Karpas-422 (cell line): ENCODE results near the gene USP7. TPM values are rescaled to one million over a fixed set of nuclear protein-coding genes. Genes with fewer than 3 reads are reported as not detected.

ENCODE experiments used
- DNase-seq: peaks from one replicate; pipeline ENCODE4 v3.0.0-alpha.2; 2015
- H2AFZ ChIP-seq: fragments of 200-600 bp; sonication (generic); 2 replicates; pipeline ENCODE4 v1.6.1; 2014; ENCODE audit warnings: antibody characterized with exemption, low read length, mixed read lengths
- H3K27ac ChIP-seq: fragments of 200-600 bp; sonication (generic); 2 replicates; pipeline ENCODE4 v1.5.1; 2014; ENCODE audit warnings: mild to moderate bottlenecking, low read length, moderate library complexity
- H3K27me3 ChIP-seq: fragments of 200-600 bp; sonication (generic); 2 replicates; pipeline ENCODE4 v1.6.1; 2014; ENCODE audit warnings: low read length, mixed read lengths
- H3K36me3 ChIP-seq: fragments of 200-600 bp; sonication (generic); 2 replicates; pipeline ENCODE4 v1.6.1; 2014; ENCODE audit warnings: low read length, mixed read lengths; ENCODE audit not compliant: insufficient read depth
- H3K4me1 ChIP-seq: fragments of 200-600 bp; sonication (generic); 2 replicates; pipeline ENCODE4 v1.6.1; 2014; ENCODE audit warnings: mild to moderate bottlenecking, low read length, mixed read lengths
- H3K4me2 ChIP-seq: fragments of 200-600 bp; sonication (generic); 2 replicates; pipeline ENCODE4 v1.6.1; 2014; ENCODE audit warnings: low read length, low read depth, mild to moderate bottlenecking; ENCODE audit not compliant: poor library complexity, severe bottlenecking
- H3K4me3 ChIP-seq: fragments of 200-600 bp; sonication (generic); 2 replicates; pipeline ENCODE4 v1.5.1; 2014; ENCODE audit warnings: mild to moderate bottlenecking, antibody characterized with exemption, low read length, mixed read lengths
- H3K79me2 ChIP-seq: fragments of 200-600 bp; sonication (generic); 2 replicates; pipeline ENCODE4 v1.6.1; 2014; ENCODE audit warnings: mild to moderate bottlenecking, low read length, mixed read lengths
- H3K9ac ChIP-seq: fragments of 200-600 bp; sonication (generic); 2 replicates; pipeline ENCODE4 v1.6.0; 2014; ENCODE audit warnings: low read length
- H3K9me2 ChIP-seq: fragments of 200-600 bp; sonication (generic), shearing (Covaris generic); replicated peaks from 2 replicates; pipeline ENCODE4 v1.6.0; 2014; ENCODE audit warnings: mild to moderate bottlenecking, low read length, moderate library complexity; ENCODE audit not compliant: insufficient read depth
- H3K9me3 ChIP-seq: fragments of 300-700, 200-600 bp; sonication (generic); 2 replicates; pipeline ENCODE4 v1.6.1; 2014; ENCODE audit warnings: low read length, mixed read lengths
- H4K20me1 ChIP-seq: fragments of 200-600 bp; sonication (generic); 2 replicates; pipeline ENCODE4 v1.6.1; 2014; ENCODE audit warnings: mild to moderate bottlenecking, antibody characterized with exemption, low read length, low read depth; ENCODE audit not compliant: insufficient read depth
- total RNA-seq: library from RNA; depleted of rRNA; stranded (reverse); fragments of >200 nt; shearing (Covaris generic); gene quantifications from 2 replicates; pipeline ENCODE4 v1.2.3, GENCODE V29; 2014; ENCODE audit warnings: low replicate concordance

The USP7 gene
- total RNA-seq, 1 experiment from 2014 or later: 42.5 TPM

DNA sequence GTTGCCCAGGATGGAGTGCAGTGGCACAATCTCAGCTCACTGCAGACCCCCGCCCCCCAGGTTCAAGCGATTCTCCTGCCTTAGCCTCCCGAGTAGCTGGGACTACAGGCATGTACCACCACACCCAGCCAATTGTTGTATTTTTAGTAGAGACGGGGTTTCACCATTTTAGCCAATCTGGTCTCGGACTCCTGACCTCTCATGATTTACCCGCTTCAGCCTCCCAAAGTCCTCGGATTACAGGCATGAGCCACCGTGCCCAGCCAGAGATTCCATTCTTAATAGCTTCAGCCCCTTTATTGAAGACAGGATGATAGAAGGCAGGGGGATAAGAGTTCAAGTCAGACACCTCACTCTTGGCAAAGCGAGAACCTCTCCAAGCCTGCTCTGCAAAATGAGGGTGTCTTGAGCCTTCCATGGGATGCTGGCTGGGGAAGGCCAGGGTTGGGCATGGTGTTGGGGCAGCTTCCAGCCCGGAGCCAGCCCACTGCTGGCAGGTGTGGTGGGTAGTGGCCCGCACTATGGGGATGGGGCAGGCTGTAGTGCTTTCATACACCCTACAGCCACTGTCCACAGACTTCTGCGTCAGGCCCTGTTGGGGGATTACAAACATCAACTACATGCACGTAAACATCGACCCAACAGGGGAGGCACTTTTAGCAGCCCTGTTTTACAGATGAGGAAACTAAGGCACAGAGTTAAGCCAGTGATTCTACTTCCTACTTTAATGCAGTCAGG, 98.4 kb downstream of the USP7 start:
- peaks cover 23% of the 10 kb centered on the region for H4K20me1 ChIP-seq
- 0 out of 2 replicates have a peak, but pooled peaks cover 5% of the 10 kb centered on the region for H3K36me3 ChIP-seq
- H2AFZ ChIP-seq: no peak overlapping the region

DNA sequence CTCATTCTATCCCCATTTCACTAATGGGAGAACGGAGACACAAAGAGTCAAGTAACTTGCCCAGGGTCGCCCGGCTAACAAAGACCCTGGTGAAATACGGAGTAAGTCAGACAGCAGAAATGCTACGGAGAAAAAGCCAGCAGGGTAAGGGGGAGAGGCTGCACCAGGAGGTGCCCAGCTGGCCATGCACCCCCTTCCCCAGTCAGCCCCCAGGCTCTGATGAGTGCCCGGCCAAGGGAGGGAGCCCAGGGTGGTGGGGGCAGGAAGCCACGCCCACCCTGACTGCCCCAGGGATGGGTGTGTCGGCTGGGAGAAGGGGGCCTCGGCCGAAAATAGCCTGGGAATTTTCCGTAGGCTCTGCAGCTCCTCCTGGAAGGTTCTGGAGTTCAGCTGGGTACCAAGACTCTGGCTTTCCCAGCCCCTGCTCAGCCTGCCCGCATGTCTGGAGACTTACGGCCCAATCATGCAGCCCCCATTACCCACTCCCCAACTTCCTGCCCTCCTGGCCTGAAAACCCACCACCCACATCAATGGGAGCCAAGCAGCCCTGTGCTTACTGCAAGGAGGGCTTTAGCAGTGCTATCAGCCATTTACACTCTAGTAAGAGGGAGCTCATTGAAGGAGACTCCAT, 99.1 kb downstream of the USP7 start:
- Histone ChIP-seq H3K9ac (no peak overlapping the region), H3K4me3 (no peak overlapping the region), H3K27me3 (no peaks in the 10 kb centered on the region), H3K4me2 (no peak overlapping the region), H2AFZ (no peak overlapping the region), H3K79me2 (peaks cover 73% of the 10 kb centered on the region), H4K20me1 (peaks cover 23% of the 10 kb centered on the region), H3K36me3 (0 out of 2 replicates have a peak, but pooled peaks cover 7% of the 10 kb centered on the region), H3K9me3 (no peaks in the 10 kb centered on the region), H3K9me2 (no peaks in the 10 kb centered on the region), H3K27ac (no peak overlapping the region), H3K4me1 (peaks cover 54% of the 10 kb centered on the region)
- no peak for DNase-seq

More for the DNA sequence above, 98.4 kb downstream of the USP7 start:
- Histone ChIP-seq H3K9ac (no peak overlapping the region), H3K79me2 (peaks cover 69% of the 10 kb centered on the region), H3K4me3 (no peak overlapping the region), H3K9me2 (no peaks in the 10 kb centered on the region), H3K4me1 (peaks cover 51% of the 10 kb centered on the region), H3K27ac (0 out of 2 replicates have a peak overlapping the region, but pooled peaks have one; percentile 47), H3K9me3 (no peaks in the 10 kb centered on the region), H3K4me2 (no peak overlapping the region), H3K27me3 (no peaks in the 10 kb centered on the region)
- no peak for DNase-seq

DNA sequence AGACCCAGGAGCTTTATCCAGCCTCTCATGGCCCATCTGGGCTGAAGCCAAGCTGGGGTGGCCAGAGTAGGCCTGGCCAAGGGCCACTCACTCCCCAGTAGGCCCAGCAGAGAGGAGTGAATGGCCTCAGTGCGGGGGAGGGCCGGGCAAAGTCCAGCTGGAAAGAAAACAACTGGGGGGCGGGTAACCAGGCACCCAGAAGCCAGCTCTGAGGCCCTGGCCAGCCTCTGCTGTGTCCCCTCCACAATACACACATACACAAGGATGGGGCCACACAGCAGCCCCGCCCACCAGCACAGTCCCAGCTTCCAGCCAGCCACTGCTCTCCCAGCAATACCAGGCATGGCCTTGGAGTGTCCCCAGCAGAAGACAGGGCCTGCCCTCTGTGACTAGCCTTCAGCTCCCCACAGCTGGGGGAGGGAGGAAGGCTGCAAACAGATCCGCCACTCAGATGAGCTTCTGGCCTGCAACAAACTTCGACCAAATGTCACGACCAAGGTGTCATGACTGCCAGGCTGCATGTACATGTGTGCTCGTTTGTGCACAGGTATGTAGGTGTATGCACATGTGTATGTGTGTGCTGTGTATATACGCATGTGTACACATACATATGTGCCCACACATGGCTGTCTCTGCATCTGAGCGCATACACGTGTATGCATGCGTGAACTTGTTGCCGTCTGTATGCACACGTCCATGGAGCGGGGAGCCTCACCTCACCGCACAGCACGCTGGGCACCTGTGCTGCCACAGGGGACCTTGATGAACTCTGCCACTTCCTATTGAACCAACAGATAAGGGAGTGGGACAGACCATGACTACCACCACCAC, 99.9 kb downstream of the USP7 start:
- DNase-seq: peak; percentile 67
- Histone ChIP-seq H4K20me1 (peaks cover 23% of the 10 kb centered on the region), H3K4me3 (no peak overlapping the region), H3K36me3 (0 out of 2 replicates have a peak, but pooled peaks cover 7% of the 10 kb centered on the region), H3K27ac (no peak overlapping the region), H3K9me3 (no peaks in the 10 kb centered on the region), H3K9me2 (no peaks in the 10 kb centered on the region), H3K79me2 (peaks cover 77% of the 10 kb centered on the region), H2AFZ (no peak overlapping the region), H3K4me2 (no peak overlapping the region), H3K4me1 (peaks cover 48% of the 10 kb centered on the region), H3K9ac (no peak overlapping the region), H3K27me3 (no peaks in the 10 kb centered on the region)

DNA sequence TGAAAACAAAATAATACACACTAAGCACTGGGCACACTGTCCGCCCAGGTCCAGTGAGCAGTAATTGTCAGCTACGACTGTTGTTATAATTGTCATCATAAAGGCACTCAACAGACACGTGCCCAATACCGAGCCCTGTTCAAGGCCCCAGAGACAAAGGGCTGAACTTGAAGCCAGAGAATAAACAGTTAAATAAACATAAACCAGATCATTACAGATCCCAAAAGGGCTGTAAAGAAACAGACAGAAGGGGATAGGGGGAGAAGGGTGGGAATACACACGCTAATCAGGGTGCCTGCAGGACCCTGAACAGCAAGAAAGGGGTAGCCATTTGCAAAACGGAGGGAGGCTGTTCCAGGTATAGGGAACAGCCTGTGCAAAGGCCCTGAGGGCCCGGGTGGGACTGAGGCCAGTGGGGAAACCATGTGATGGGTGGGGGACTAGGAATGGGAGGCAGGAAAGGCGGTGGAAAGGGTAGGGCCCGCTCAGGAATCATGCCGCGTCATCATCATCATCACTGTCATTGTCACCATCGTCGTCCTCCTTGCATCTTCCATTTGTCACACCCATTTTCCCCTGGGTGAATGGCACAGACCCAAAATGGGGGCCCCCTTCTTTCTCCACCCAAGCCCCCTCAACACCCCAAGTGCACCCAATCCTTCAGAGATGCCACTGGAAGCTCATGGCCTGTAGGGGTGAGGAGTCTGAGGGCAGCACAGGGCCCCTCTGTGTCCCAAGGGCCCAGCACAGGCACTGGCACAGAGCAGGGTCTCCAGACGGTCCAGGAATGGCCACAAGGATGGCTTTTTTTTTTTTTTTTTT, 101.2 kb downstream of the USP7 start:
- H3K36me3 ChIP-seq: peaks cover 7% of the 10 kb centered on the region; the same call in 1 of the 2 replicates
- H3K9me2 ChIP-seq: no peaks in the 10 kb centered on the region
- no peak overlapping the region for H3K4me2 ChIP-seq
- no peak overlapping the region for H3K9ac ChIP-seq
- H4K20me1 ChIP-seq: peaks cover 23% of the 10 kb centered on the region
- H3K4me3 ChIP-seq: no peak overlapping the region
- no peaks in the 10 kb centered on the region for H3K9me3 ChIP-seq
- no peak for DNase-seq
- H3K79me2 ChIP-seq: peaks cover 71% of the 10 kb centered on the region
- no peaks in the 10 kb centered on the region for H3K27me3 ChIP-seq
- H3K4me1 ChIP-seq: peaks cover 47% of the 10 kb centered on the region
- no peak overlapping the region for H2AFZ ChIP-seq
- no peak overlapping the region for H3K27ac ChIP-seq

DNA sequence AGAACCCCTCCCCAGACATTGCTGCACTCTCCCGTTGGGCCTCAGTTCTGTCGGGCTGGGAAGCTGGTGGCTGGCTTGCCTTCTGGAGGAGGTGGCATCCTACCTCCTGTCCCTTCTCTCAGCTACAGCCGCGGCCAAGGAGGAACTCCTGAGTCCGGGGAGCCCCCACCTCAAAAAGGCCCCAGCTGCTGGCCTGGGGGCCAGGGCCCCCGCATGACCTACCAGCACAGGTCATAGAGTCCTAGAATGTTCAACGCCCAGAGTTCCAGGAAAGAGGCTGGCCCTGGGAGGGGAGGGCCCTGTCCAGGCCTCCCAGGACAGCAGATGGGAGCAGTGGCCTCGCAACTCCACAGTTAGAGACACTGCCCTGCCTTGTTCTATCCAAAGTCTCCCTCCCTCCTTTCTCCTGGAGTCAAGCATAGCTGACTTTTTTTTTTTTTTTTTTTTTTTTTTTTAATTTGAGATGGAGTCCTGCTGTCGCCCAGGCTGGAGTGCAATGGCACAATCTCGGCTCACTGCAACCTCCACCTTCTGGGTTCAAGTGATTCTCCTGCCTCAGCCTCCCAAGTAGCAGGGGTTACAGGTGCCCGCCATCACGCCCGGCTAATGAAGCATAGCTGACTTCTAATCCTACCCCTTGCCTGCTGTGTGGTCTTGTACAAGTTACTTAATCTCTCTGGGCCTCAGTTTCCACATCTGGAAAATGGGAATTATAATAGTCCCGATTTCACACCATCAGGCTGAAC, 102.0 kb downstream of the USP7 start:
- peaks cover 17% of the 10 kb centered on the region for H4K20me1 ChIP-seq
- no peaks in the 10 kb centered on the region for H3K27me3 ChIP-seq
- no peaks in the 10 kb centered on the region for H3K9me3 ChIP-seq
- H3K4me1 ChIP-seq: peaks cover 39% of the 10 kb centered on the region
- H3K9me2 ChIP-seq: no peaks in the 10 kb centered on the region
- no peak overlapping the region for H3K4me2 ChIP-seq
- H3K4me3 ChIP-seq: no peak overlapping the region
- no peak overlapping the region for H3K27ac ChIP-seq
- peaks cover 7% of the 10 kb centered on the region; the same call in 1 of the 2 replicates for H3K36me3 ChIP-seq
- no peak overlapping the region for H3K9ac ChIP-seq
- DNase-seq: no peak
- peaks cover 64% of the 10 kb centered on the region for H3K79me2 ChIP-seq
- no peak overlapping the region for H2AFZ ChIP-seq

DNA sequence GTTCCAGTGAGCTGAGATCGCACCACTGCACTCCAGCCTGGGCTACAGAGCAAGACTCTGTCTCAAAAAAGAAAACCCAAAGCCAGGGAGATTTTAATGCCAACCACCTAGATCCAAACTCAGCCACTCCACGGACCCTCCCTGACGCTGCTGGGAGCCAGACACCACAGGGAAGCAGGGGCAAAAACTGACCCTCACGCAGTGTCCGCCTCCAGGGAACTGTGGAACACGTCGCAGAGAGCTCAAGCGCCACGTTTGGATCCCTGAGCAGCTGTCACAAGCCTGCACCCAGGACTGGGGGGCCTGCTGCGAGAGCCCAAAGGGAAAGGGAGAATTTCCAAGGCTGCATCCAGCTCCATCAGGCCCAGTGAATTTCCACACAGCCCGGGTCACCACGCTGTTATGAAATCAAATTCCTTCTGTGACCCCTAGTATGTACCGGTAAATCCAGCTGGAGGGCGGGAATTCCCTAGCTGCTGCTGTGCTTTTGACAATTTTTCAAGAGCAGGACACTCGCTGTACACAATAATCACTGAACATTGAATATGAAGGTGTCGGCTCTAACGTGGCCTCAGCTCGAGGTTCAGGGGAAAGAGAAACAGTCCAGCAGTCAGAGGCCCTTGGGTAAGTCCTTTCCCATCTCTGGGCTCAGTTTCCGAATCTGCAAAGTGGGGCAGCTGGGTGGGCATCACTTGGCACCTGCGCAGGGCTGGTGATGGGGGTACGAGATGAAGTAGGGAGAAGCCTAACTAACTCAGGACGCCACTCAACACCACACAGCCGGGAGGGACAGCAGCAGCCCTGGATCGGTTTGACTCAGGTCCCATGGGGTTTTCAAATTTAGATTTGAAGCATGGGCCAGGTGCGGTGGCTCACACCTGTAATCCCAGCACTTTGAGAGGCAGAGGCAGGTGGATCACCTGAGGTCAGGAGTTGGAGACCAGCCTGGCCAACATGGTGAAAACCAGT, 103.5 kb downstream of the USP7 start:
- Histone ChIP-seq H3K27me3 (no peaks in the 10 kb centered on the region), H3K9me3 (no peaks in the 10 kb centered on the region), H2AFZ (no peak overlapping the region), H3K9ac (no peak overlapping the region), H3K4me3 (no peak overlapping the region), H3K4me1 (peaks cover 24% of the 10 kb centered on the region), H3K27ac (no peak overlapping the region; the same call in 1 of the 2 replicates), H3K79me2 (peaks cover 49% of the 10 kb centered on the region), H3K4me2 (no peak overlapping the region), H3K9me2 (no peaks in the 10 kb centered on the region), H4K20me1 (peaks cover 16% of the 10 kb centered on the region), H3K36me3 (peaks cover 13% of the 10 kb centered on the region; the same call in 1 of the 2 replicates)
- DNase-seq: no peak
